B cell (primary cell): Measurements from ENCODE around the gene BIN2. TPM values are rescaled to one million over a fixed set of nuclear protein-coding genes. Genes with fewer than 3 reads are reported as not detected.

Experiments
- ATAC-seq: fragments of 200-7000 bp; cut with Tn5 transposase; one replicate; pipeline ENCODE4 v1.10.0; 2021; ENCODE audit warnings: low read depth, mild to moderate bottlenecking, moderate number of reproducible peaks, moderate library complexity
- CTCF ChIA-PET: fragments of 350-600 bp; sonication (Branson Sonifier 250); formaldehyde crosslinking; loops from one replicate; lab custom pipeline; 2021; ENCODE audit warnings: antibody characterized with exemption, inconsistent platforms; lab: Charles Lee
- POLR2A ChIA-PET: fragments of 350-600 bp; sonication (Branson Sonifier 250); formaldehyde crosslinking; loops from one replicate; lab custom pipeline; 2021; ENCODE audit warnings: antibody characterized with exemption; lab: Charles Lee
- DNase-seq: peaks from one replicate; pipeline ENCODE4 v3.0.0; 2013
- H2AFZ ChIP-seq: 2 replicates; pipeline ENCODE4 v1.6.1; 2012; ENCODE audit warnings: mild to moderate bottlenecking, low read depth, low read length; ENCODE audit not compliant: insufficient read depth, poor library complexity, severe bottlenecking
- H3K27ac ChIP-seq, 2 donors: 1 replicate in 1 of 2; 2 replicates in 1 of 2; pipeline ENCODE4 v1.5.1; 2012 to 2013; ENCODE audit warnings: low read length in 2 of 2, mild to moderate bottlenecking in 2 of 2, moderate library complexity in 1 of 2
- H3K27me3 ChIP-seq, 4 experiments: fragments of 200-600 bp in 1 of 4; sonication (generic) in 1 of 4; replicated peaks in 1 of 4; 1 replicate in 2 of 4; 2 replicates in 2 of 4; pipeline versions ENCODE4 v1.6.1 to v1.7.0; 2013 to 2016; ENCODE audit warnings: low read length in 3 of 4, mild to moderate bottlenecking in 2 of 4, mixed read lengths in 1 of 4, moderate library complexity in 1 of 4; ENCODE audit not compliant: insufficient read depth in 4 of 4, control insufficient read depth in 3 of 4; ENCODE audit errors: control extremely low read depth in 1 of 4
- H3K36me3 ChIP-seq, 2 experiments: replicated peaks in 1 of 2; 1 replicate in 1 of 2; 2 replicates in 1 of 2; pipeline versions ENCODE4 v1.6.1 to v1.7.1; 2013; ENCODE audit warnings: low read length in 1 of 2; ENCODE audit not compliant: insufficient read depth in 2 of 2, control insufficient read depth in 1 of 2; ENCODE audit errors: control extremely low read depth in 1 of 2, extremely low read depth in 1 of 2
- H3K4me1 ChIP-seq, 2 donors: fragments of 200-600 bp in 1 of 2; sonication (generic) in 1 of 2; 1 replicate in 1 of 2; 2 replicates in 1 of 2; pipeline versions ENCODE4 v1.5.1 to v1.6.1; 2013 to 2017; ENCODE audit warnings: low read length in 2 of 2; ENCODE audit not compliant: control insufficient read depth in 2 of 2, insufficient read depth in 2 of 2
- H3K4me2 ChIP-seq: replicated peaks from 2 replicates; pipeline ENCODE3; 2012; ENCODE audit warnings: mild to moderate bottlenecking, low read depth, low read length; ENCODE audit not compliant: poor library complexity, severe bottlenecking
- H3K4me3 ChIP-seq, 5 experiments: fragments of 200-600 bp in 1 of 5; sonication (generic) in 1 of 5; 1 replicate in 3 of 5; 2 replicates in 2 of 5; pipeline versions ENCODE4 v1.5.1 to v1.7.0; 2011 to 2016; ENCODE audit warnings: low read length in 4 of 5, mild to moderate bottlenecking in 4 of 5, low read depth in 2 of 5, control low read depth in 1 of 5, moderate library complexity in 1 of 5; ENCODE audit not compliant: insufficient read depth in 1 of 5; ENCODE audit errors: control extremely low read depth in 1 of 5, extremely low read depth in 1 of 5
- H3K79me2 ChIP-seq: fragments of 200-600 bp; sonication (generic); one replicate; pipeline ENCODE4 v1.6.0; 2016; ENCODE audit warnings: low read length; ENCODE audit not compliant: control insufficient read depth, insufficient read depth
- H3K9ac ChIP-seq: fragments of 200-600 bp; sonication (generic); 2 replicates; pipeline ENCODE4 v1.6.1; 2017; ENCODE audit warnings: mild to moderate bottlenecking, low read length, moderate library complexity
- H3K9me3 ChIP-seq, 3 donors: one replicate each; pipeline versions ENCODE4 v1.6.1 to v1.7.1; 2013; ENCODE audit warnings: low read length in 2 of 3; ENCODE audit not compliant: control insufficient read depth in 2 of 3, insufficient read depth in 1 of 3; ENCODE audit errors: control extremely low read depth in 1 of 3
- H4K20me1 ChIP-seq: 2 replicates; pipeline ENCODE4 v1.6.0; 2012; ENCODE audit warnings: mild to moderate bottlenecking, low read length; ENCODE audit not compliant: insufficient read depth, control insufficient read depth, poor library complexity, severe bottlenecking
- H3K27ac Mint-ChIP-seq: one replicate; pipeline ENCODE4 v1.8.0; 2021; ENCODE audit warnings: mixed read lengths
- H3K27me3 Mint-ChIP-seq: one replicate; pipeline ENCODE4 v1.8.0; 2021; ENCODE audit warnings: mixed read lengths
- H3K4me1 Mint-ChIP-seq: one replicate; pipeline ENCODE4 v1.8.0; 2021; ENCODE audit warnings: mixed read lengths
- H3K4me3 Mint-ChIP-seq: one replicate; pipeline ENCODE4 v1.8.0; 2021; ENCODE audit warnings: mixed read lengths
- H3K9me3 Mint-ChIP-seq: one replicate; pipeline ENCODE4 v1.8.0; 2022; ENCODE audit warnings: mixed read lengths; ENCODE audit not compliant: insufficient read depth
- EZH2 ChIP-seq: IDR thresholded peaks from 2 replicates; pipeline ENCODE4 v1.6.1; 2012; ENCODE audit warnings: borderline replicate concordance, low read depth, mild to moderate bottlenecking, moderate library complexity, low read length; ENCODE audit not compliant: insufficient read depth, poor library complexity, severe bottlenecking
- WGBS: methylation state at CpG from one replicate; pipeline ENCODE4 v1.1.5; 2013; ENCODE audit warnings: missing lambda C conversion rate; ENCODE audit not compliant: insufficient coverage; 5-methylcytosine and 5-hydroxymethylcytosine counted together
- intact Hi-C: fragments of 100-400 bp; cut with micrococcal nuclease; formaldehyde crosslinking; loops from one replicate; pipeline ENCODE4 v1.10.0; 2022
- polyA plus RNA-seq: library from polyadenylated mRNA; depleted of rRNA; stranded (reverse); fragments of >200 nt; gene quantifications from 2 replicates; pipeline ENCODE4 v1.2.3, GENCODE V29; 2012
- total RNA-seq, 2 donors: library from RNA; stranded (reverse); fragments of 120-200 nt in 1 of 2; gene quantifications; 1 replicate in 1 of 2; 2 replicates in 1 of 2; pipeline versions ENCODE4 v1.2.3 to v1.2.4, GENCODE V29; 2013 to 2022
- TF ChIP-seq, protein P1 (sequence below): fragments of 200-600 bp; IDR thresholded peaks from one replicate; pipeline ENCODE4 v1.8.0; 2022; ENCODE audit warnings: antibody characterized with exemption, mild to moderate bottlenecking

The BIN2 gene
- total and polyA plus RNA-seq, 2 donors (not counting 1 experiment from before 2014, with no cell fraction given), result 41.5 to 100 TPM

DNA sequence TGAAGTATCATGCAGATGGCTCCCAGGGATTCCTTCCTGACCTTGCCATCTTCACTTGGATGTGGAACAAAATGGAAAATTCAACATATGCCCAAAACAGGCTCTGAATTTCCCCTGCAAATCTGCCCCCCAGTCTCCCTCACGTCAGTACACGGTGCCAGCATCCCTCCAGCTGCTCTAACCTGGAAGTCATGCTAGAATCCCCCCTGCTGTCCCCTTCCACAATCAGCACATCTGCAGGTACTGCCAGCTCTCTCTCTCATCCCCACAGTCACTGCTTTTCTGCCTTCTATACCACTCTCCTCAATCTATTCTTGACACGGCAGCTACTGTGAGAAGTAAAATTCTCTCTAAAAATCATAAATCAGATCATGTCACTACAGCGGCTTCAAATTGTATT lies 45.6 kb upstream of the BIN2 start:
- peaks cover 51 to 61% of the 10 kb centered on the region in 2 donors for H3K4me1 ChIP-seq
- ATAC-seq (no peak), DNase-seq (no peak)
- peaks cover 0 to 8% (median 0%) of the 10 kb centered on the region in 3 donors for H3K9me3 ChIP-seq
- peak overlapping the region in 3 of 5 experiments; percentile 14 to 25 (median 16) for H3K4me3 ChIP-seq
- H3K4me2 ChIP-seq, result peak overlapping the region; percentile 80
- peak overlapping the region; percentile 97 for H3K27ac Mint-ChIP-seq
- peaks cover 29% of the 10 kb centered on the region for H3K79me2 ChIP-seq
- peak overlapping the region; percentile 69 to 74 for H3K27ac ChIP-seq
- H3K4me1 Mint-ChIP-seq, result peaks cover 54% of the 10 kb centered on the region
- ChIA-PET POLR2A (interaction anchor here (0.5 to 2.0 kb wide), 10 partner anchors 20 to 445 kb away, joined by 3 to 22 read pairs (median 4); partner anchors contain the start of genes GALNT6 and POU6F1), CTCF (interaction anchor here (0.6 to 2.7 kb wide), 15 partner anchors 9 to 605 kb away, joined by 3 to 16 read pairs (median 5); partner anchors contain the start of gene GALNT6)
- intact Hi-C loops, result loop anchor here (1.0 to 2.0 kb wide), 7 partner anchors 23 to 445 kb away; partner anchors contain the start of genes BIN2, DAZAP2, SLC4A8 and SMAGP
- H3K9ac ChIP-seq, result peak overlapping the region; percentile 49
- peaks cover 1 to 12% of the 10 kb centered on the region in 2 experiments for H3K36me3 ChIP-seq
- H3K4me3 Mint-ChIP-seq, result peak overlapping the region; percentile 42
- 31% methylated on average over 2 of the region's 4 CpGs for WGBS
- TF ChIP-seq, protein P1, sequence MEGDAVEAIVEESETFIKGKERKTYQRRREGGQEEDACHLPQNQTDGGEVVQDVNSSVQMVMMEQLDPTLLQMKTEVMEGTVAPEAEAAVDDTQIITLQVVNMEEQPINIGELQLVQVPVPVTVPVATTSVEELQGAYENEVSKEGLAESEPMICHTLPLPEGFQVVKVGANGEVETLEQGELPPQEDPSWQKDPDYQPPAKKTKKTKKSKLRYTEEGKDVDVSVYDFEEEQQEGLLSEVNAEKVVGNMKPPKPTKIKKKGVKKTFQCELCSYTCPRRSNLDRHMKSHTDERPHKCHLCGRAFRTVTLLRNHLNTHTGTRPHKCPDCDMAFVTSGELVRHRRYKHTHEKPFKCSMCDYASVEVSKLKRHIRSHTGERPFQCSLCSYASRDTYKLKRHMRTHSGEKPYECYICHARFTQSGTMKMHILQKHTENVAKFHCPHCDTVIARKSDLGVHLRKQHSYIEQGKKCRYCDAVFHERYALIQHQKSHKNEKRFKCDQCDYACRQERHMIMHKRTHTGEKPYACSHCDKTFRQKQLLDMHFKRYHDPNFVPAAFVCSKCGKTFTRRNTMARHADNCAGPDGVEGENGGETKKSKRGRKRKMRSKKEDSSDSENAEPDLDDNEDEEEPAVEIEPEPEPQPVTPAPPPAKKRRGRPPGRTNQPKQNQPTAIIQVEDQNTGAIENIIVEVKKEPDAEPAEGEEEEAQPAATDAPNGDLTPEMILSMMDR, result no peak
- no peak for TF ChIP-seq EZH2
- H3K9me3 Mint-ChIP-seq, result no peaks in the 10 kb centered on the region
- no peak overlapping the region for H2AFZ ChIP-seq
- H3K27me3 Mint-ChIP-seq, result no peaks in the 10 kb centered on the region
- H4K20me1 ChIP-seq, result no peaks in the 10 kb centered on the region
- H3K27me3 ChIP-seq, result no peaks in the 10 kb centered on the region
